Measurements from ENCODE around the gene ASMT.
A peak's percentile ranks its signal among the peaks of the same experiment; 100 is the strongest.
"Not testable (repeated sequence)": the region's sequence is repeated elsewhere in the genome, so short reads cannot be mapped to it uniquely, and the experiment has no call there.

ASMT gene

DNA sequence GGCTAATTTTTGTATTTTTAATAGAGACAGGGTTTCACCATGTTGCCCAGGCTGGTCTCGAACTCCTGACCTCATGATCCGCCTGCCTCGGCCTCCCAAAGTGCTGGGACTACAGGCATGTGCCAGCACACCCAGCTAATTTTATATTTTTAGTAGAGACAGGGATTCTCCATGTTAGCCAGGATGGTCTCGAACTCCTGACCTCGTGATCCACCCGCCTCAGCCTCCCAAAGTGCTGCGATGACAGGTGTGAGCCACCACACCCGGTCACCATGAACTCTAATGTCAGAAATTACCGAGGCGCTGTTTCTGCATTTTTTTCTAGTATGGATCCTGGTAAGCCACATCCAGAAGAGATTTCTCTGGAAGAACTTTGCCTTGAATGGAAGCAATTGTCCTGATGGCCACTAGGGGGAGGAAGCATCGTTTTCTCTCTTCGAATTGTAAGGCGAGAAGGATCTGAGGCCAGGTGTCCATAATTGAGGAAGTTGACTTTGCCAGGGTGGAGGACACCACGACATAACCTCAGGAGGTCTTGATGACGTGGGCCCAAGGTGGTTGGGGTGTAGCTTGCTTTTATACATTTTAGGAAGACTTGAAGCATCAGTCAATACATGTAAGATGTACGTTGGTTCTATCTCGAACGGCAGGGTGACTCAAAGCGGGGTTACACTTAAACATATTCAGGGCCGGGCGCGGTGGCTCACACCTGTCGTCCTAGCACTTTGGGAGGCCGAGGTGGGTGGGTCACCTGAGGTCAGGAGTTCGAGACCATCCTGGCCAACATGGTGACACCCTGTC lies 37.4 kb downstream of the ASMT start:
- peak; percentile 69 for DNase-seq

DNA sequence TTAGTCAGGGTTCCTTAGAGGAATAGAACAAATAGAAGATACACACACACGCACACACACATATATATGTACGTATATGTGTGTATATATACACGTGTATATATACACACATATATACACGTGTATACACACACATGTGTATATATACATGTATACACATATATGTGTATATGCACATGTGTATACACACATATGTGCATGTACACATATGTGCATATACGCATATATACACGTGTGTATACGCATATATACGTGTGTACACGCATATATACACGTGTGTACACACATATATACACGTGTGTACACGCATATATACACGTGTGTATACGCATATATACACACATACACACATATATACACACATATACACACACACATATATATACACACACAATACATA lies 41.5 kb downstream of the ASMT start:
- DNase-seq: no peak

DNA sequence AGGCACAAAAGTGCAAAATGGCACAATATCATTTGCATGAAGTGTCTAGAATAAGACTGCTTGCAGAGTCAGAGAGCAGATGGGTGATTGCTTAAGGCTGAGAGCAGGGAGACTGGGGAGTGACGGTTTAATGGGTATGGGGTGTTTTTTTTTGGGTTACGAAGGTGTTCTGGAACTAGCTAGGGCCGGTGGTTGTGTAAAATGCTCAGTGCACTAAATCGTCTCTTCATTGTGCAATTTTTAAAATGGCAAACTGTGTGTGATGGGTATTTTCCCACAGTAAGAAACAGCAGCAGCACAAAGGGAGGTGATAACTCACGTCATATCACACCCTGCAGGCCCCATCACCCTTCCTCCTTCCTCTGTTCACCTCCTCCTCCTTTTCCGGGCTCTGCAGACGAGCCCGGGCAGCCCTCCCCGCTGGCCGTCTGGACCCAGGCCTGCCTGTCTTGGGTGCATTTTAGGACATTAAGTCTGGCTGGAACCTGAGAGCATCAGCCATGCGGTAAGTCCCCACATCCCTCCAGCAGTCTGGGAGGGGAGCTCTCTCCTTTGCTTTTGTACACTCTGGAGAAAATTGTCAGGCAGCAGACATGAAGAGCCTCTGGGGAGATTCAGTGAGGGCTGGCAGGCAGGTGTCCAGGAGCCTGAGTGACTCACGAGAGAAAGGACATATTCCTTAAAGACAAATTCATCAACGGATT lies 42.7 kb downstream of the ASMT start:
- peak; percentile 84 for DNase-seq

DNA sequence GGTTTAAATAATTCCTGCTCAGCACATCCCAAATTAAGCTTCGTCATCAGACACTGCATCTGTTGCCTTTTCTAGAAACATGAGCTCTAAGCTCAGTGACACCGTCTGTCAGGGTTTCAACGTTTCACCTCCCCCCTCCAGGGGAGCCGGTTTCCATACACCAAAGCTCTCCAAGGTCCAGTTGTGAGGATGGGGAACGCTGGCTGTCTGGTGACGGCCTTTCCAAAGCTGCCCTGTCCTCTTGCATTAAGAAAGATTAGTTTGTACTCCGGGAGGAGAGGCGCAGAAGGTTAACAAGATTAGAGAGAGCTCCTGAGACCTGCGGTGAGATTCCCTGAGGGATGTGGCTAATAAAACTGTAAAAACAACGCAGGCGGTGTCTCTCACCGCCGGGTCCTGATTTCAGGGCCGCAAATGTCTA lies 43.2 kb downstream of the ASMT start:
- DNase-seq: peak; percentile 65

DNA sequence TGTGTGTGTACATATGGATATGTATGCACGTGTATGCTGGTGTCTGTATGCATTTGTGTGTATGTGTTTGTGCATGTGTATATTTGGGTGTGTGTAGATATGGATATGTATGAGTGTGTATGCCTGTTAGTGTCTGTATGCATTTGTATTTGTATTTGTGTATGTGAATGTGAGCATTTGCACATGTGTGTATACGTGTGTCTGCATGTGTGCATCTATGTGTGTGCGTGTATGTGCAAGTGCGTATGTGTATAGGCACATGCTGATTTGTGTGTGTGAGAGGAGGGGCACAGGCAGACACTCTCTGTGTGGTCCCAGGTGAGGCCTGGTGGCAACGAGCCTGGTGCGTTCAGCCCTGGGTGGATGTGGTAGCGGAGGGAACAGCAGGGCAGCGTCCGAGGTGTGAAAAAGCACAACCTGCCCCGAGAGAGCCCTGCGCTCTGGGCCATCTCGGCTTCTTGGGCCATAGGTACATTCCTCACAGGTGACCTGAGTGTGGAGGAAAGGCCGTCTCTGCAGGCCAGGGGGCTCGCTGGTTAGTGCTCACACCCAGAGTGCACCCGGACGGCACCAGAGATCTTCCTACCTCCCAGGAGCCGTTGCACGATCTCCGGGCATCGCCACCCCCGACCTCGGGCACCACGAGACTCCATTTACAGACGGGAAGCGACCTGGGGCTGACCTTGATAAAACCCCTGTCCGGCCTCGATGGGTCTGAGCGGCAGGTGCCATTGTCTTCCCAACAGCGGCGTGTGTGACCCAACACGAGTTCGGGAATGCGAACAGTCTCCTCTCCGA lies 45.0 kb downstream of the ASMT start:
- DNase-seq: peak; percentile 62

DNA sequence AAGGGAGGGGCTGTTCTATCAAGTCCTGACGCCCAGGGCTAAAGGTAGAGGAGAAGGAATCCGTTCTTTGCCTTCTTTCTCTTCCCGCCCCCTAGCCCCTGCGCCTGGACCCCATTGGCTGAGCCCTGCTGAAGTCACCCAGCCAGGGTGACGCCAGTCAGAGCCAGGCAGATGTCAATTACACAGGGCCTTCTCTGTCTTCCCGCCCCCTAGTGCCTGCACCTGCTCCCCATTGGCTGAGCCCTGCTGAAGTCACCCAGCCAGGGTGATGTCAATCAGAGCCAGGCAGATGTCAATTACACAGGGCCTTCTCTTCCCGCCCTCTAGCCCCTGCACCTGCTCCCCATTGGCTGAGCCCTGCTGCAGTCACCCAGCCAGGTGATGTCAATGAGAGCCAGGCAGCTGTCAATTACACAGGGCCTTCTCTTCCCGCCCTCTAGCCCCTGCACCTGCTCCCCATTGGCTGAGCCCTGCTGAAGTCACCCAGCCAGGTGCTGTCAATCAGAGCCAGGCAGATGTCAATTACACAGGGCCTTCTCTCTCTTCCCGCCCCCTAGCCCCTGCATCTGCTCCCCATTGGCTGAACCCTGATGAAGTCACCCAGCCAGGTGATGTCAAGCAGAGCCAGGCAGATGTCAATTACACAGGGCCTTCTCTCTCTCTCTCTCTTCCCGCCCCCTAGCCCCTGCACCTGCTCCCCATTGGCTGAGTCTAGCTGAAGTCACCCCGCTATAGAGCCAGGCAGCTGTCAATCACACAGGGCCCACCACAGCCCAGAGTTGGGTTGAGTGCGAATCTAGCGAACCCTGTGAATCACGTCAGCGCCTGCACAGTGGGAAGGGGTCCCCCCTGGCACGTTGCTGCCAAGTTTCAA lies 46.4 kb downstream of the ASMT start:
- peak; percentile 96 for DNase-seq

DNA sequence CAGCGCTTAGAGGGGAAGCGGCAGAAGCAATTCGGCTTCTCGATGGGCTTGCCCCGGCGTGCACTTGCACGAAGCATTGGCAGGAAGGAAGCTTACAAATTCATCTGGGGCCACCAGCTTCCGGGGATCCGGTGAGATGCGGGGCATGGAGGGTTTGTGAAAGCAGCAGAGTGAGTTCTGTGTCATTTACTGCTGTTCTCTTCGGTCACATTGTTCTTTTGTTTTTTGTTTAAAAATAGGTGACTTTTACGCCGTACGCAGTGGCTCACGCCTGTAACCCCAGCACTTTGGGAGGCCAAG lies 47.0 kb downstream of the ASMT start:
- DNase-seq: no peak

DNA sequence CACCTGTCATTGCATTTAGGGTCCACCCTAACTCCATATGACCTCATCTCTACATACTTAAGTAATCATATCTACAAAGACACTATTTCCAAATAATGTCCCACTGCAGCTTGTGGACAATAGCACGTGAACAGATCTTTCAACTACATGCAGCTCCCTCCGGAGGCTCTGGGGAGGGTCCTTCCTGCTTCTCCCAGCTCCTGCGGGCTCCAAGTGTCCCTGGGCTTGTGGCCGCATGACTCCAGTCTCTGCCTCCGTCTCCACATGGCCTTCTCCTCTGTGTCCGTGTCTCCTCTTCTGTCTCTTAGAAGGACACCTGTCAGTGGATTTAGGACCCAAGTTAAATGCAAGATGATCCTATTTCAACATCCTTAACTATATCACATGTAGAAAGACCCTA lies 52.7 kb downstream of the ASMT start:
- peak; percentile 55 for DNase-seq

DNA sequence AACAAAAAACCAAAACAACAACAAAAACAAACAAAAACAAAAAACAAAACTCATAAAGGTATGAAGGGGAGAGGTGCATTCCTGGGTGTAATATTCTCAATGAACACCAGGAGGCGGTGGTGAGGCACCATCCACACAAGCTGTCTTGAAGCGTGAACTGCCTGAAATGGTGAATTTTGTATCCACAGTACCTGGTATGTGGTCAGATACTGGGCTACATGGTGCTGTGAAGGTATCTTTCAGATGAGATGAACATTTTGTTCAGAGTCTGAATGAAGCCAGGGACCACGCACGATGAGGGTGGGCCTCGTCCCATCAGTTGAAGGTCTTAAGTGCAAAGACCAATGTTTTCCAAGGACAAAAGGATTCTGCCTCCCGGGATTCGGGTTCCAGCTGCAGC lies 58.5 kb downstream of the ASMT start:
- DNase-seq: peak; percentile 78

DNA sequence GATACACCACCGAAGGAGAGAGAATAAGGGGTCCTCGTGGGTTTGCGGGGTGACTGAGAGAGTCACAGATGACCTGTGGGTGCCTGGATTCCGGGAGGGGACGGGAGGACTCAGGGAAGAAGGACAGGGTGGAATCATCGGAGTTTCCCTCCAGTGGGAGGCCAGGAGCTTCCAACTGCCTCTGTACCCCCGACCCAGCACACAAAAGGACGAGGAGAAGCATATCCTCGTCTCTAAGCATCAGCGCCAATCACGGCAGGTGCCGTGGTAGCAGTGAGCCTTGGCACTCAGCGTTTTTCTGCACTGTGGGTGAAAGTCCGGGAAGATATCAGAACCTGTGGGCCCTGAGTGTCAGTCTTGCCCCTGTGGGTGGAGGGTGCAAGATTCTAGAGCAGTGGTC lies 62.0 kb downstream of the ASMT start:
- DNase-seq: peak; percentile 41

DNA sequence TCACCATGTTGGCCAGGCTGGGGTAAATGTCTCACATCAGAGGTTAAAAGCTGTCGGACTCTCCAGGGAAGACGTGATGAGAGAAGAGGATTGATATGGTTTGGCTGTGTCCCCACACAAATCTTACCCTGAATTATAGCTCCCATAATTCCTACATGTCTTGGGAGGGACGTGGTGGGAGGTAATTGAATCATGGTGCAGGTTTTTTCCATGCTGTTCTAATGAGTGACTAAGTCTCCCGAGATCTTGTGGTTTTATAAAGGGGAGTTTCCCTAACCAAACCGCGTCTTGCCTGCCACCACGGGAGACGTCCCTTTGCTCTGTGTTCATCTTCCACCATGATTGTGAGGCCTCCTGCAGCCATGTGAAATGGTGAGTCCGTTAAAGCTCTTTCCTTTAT lies 64.4 kb downstream of the ASMT start:
- DNase-seq: peak; percentile 74

DNA sequence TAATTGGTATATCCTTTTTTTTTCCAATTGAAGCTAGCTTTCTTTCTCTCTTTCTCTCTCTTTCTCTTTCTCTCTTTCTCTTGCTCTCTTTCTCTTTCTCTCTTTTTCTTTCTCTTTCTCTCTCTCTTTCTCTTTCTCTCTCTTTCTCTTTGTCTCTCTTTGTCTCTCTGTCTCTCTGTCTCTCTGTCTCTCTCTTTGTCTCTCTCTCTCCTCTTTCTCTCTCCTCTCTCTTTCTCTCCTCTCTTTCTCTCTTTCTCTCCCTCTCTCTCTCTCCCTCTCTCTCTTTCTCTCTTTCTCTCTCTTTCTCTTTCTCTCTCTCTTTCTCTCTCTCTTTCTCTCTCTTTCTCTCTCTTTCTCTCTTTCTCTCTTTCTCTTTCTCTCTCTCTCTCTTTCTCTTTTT lies 66.6 kb downstream of the ASMT start:
- no peak for DNase-seq

DNA sequence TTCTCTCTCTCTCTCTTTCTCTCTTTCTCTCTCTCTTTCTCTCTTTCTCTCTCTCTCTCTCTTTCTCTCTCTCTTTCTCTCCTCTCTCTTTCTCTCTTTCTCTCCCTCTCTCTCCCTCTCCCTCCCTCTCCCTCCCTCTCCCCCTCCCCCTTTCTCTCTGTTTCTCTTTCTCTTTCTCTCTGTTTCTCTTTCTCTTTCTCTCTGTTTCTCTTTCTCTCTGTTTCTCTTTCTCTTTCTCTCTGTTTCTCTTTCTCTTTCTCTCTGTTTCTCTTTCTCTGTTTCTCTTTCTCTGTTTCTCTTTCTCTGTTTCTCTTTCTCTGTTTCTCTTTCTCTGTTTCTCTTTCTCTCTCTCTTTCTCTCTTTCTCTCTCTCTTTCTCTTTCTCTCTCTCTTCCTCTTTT lies 67.0 kb downstream of the ASMT start:
- DNase-seq: not testable (repeated sequence)

DNA sequence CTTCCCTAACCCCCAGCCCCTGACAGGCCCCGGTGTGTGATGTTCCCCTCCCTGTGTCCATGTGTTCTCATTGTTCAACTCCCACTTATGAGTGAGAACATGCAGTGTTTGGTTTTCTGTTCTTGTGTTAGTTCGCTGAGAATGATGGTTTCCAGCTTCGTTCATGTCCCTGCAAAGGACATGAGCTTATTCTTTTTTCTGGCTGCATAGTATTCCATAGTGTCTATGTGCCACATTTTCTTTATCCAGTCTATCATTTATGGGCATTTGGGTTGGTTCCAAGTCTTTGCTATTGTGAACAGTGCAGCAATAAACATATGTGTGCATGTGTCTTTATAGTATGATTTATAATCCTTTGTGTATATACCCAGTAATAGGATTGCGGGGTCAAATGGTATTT lies 67.6 kb downstream of the ASMT start:
- DNase-seq: not testable (repeated sequence)

DNA sequence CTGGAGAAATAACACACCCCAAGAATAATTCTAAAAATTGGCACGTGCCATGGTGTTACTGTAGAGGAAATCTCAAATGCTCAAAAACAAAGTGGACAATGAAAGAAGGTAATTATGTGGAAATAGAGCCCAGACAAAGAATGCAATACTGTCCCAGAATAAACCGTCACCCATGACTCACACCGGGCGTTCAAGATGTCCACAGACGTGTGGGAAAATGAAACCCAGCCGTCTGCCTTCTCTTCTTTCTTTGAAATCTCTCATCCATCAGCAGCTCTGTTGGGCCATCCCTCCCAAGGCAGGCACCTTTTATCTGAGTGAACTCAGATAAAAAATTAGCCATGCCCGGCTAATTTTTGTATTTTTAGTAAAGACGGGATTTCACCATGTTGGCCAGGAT lies 70.0 kb downstream of the ASMT start:
- not testable (repeated sequence) for DNase-seq

DNA sequence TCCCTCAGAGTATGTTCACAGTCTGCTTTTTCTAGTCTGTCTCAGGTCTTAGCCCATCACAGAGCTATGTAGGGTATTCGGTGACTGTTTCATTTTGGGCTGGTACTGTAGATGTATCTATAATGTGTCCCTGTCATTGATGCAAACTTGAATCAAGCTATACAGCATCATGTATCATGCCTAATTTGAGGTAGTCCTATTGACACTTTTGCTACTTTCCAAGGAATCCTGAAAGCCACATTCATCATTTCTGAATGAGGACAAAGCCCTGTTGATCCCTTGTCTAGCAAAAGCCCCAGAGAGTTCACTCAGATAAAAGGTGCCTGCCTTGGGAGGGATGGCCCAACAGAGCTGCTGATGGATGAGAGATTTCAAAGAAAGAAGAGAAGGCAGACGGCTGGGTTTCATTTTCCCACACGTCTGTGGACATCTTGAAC lies 70.6 kb downstream of the ASMT start:
- DNase-seq: not testable (repeated sequence)

DNA sequence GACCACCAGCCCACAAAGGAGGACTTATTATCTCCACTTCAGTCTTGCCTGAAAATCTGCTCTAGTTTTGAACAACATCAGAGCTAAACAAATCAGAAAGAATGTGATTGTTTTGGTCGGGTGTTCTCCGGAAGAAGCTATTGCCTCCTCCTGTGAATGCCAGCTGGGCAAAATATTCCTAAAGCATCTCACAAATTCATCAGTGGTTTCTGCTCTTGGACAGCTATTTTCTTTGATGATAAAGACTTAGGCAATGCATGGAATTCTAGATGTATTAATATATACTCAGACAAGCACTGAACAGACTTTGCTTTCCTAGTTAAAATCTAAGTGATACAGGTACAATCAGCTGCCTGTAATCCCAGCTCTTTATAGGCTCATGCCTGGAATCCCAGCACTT lies 71.8 kb downstream of the ASMT start:
- DNase-seq: no peak

Measured in activated effector memory CD4-positive, alpha-beta T cell treated with anti-CD3 and anti-CD28 coated beads, Interleukin-2, amount 50 U/mL, for 16 hours (primary cell).